ENCODE measurements around the gene PKP3.

GRCh38 chr11:394034-394857, at the start of gene PKP3:
- TF ChIP-seq CTCF (IDR thresholded peaks at IDR 0.05) (no peak), POLR2AphosphoS5 (IDR thresholded peaks at IDR 0.05) (peak in 2 of 3 donors; percentile 59 to 68), POLR2A (IDR thresholded peaks at IDR 0.05) (no peak), EP300 (IDR thresholded peaks at IDR 0.05) (no peak)

All from stomach (tissue), 4 donors.